Measurements from ENCODE around the gene PCIF1.

PCIF1 gene

DNA sequence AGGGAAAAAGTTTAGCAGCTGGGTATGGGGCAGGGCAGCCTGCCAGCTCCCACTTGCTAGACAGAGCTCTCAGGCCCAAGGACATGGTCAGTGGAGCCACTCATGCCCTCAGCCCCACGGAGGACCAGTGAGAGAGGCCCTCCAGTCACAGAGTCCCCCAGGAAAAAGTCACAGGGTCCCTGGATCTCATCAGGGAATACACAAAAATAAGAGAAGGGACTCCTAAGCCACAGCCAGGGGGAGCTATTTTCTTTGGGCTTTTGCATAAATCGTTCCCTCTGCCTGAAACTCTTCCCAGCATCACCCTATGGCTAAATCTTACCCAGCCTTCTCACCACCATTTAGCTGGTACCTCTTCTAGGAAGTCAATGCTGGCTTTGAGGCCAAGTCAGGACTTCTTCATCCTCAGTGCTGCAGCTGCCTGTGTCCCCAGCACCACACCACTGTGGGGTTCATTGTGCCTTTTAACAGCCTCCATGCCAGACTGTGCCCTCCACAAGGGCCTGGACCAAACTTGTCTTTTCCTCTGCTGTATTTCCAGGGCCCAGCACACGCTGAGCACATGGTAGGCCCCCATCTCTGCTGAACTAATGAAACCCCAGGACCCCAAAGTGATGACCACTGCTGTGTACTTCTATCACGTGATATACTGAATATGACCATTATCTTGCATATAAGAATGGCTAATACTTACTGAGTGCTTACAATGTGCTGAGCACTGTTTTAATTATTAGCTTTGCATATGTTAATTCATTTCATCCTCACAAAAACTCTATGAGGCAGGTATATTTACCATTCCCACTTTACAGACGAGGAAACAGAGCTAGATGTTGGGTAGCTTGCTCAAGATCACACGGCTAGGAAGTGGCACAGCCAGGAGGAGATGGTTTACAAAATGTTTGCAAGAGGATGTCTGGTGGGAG is 35.5 kb downstream of the PCIF1 start:
- peak; percentile 77 to 78 for DNase-seq (ENCODE audit: low read depth in 2 of 2)
- TF ChIP-seq CTCF (IDR thresholded peaks at IDR 0.05; ENCODE audit: low read depth, low read length) = peak; percentile 69
- peak overlapping the region; percentile 93 to 97 for H3K4me3 ChIP-seq (replicated peaks in 1 of 2; ENCODE audit: low read depth in 2 of 2, low read length in 2 of 2)

- H3K4me3 ChIP-seq (replicated peaks in 1 of 2; ENCODE audit: low read depth in 2 of 2, low read length in 2 of 2) = peak overlapping the region; percentile 93 to 97
- TF ChIP-seq CTCF (IDR thresholded peaks at IDR 0.05; ENCODE audit: low read depth, low read length) = no peak
- DNase-seq (ENCODE audit: low read depth in 2 of 2) = peak; percentile 27 to 35
Observed at GRCh38 chr20:45970646-45971424, 36.4 kb downstream of the PCIF1 start.

DNA sequence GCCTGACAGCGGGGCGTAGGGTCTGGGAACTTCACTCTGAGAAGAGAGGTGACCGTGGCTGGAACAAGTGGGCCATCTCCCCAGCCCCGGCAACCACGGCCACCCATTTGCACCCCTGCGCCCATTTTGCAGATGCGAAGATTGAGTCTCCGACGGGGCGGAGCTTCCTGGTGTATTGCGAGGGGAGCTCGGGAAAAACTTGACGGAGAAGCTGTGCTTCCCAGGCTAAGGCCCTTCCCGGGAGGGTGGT is 36.9 kb downstream of the PCIF1 start:
- DNase-seq (ENCODE audit: low read depth in 2 of 2) = no peak
- TF ChIP-seq CTCF (IDR thresholded peaks at IDR 0.05; ENCODE audit: low read depth, low read length) = no peak
- peak overlapping the region; percentile 93 to 97 for H3K4me3 ChIP-seq (replicated peaks in 1 of 2; ENCODE audit: low read depth in 2 of 2, low read length in 2 of 2)

- peak; percentile 99 for DNase-seq (ENCODE audit: low read depth in 2 of 2)
- peak; percentile 19 for TF ChIP-seq CTCF (IDR thresholded peaks at IDR 0.05; ENCODE audit: low read depth, low read length)
- H3K4me3 ChIP-seq (replicated peaks in 1 of 2; ENCODE audit: low read depth in 2 of 2, low read length in 2 of 2) = peak within 1 kb of the TSS; percentile 93 to 97
Observed at GRCh38 chr20:45971675-45972499, 37.4 kb downstream of the PCIF1 start, which contains the start of gene ZNF335. Gene ZNF335, minus strand, starts transcription at chr20:45972203. Its CDS starts 793 bp downstream, at chr20:45971410.

GRCh38 chr20:45972500-45973183 is 38.2 kb downstream of the PCIF1 start:
- no peak for TF ChIP-seq CTCF (IDR thresholded peaks at IDR 0.05; ENCODE audit: low read depth, low read length)
- no peak for DNase-seq (ENCODE audit: low read depth in 2 of 2)
- peak overlapping the region; percentile 51 to 93 for H3K4me3 ChIP-seq (replicated peaks in 1 of 2; ENCODE audit: low read depth in 2 of 2, low read length in 2 of 2)

All from cardiac fibroblast (primary cell).